ENCODE results near the gene RPTOR. TPM values are rescaled to one million over a fixed set of nuclear protein-coding genes. Genes with fewer than 3 reads are reported as not detected.

The RPTOR gene
- total and polyA plus RNA-seq, 10 of the 15 experiments (the other 5 are each of a cell fraction or from before 2014, with no cell fraction given), result 0.18 to 32.1 (median 7.8) TPM

DNA sequence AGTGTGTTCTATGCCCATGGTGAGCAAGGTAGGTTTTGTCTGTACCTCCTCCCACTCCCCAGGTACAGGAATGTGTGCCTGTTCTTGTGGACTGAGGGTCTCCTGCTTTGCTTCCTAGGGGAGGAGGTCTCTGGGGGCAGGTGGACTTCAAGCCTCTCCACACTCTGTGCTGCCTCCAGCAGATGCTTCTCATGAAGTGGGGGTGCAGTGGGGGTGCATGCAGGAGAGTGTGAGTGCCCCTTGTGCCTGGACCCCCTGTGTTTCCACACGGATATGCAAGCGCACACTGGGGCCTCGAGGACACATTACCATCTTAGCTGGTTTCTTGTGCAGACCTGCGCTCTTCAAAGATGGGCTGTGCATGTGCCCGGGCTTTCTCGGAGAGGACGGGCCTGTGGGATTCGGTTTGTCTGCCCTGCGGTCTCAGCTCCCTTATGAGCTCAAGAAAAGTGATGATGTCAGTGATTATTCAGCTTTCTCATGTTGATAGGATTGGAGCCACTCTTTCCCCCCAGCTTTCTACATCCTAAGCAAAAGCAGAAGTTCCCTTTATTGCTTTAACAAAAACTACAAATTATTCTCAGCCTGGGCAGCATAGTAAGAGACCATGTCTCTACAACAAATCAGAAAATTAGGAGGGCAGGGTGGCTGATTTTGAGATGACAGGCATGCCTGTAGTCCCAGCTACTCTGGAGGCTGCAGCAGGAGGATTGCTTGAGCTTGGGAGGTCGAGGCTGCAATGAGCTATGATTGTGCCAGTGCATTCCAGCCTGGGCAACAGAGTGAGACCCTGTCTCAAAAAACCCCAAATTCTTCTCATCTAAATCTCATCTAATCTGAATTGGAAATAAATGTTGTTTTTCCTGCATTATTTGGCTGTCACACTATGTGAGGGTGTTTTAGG, 86.8 kb downstream of the RPTOR start:
- BruUV-seq (replicated peaks), result no TSS peak
- no peaks in the 10 kb centered on the region for H4K20me1 ChIP-seq (ENCODE audit: control insufficient read depth, insufficient read depth)
- no peak overlapping the region for H3K4me2 ChIP-seq (ENCODE audit: control insufficient read depth, insufficient read depth)
- no peak for TF ChIP-seq EZH2 (IDR thresholded peaks at IDR 0.05; ENCODE audit: borderline replicate concordance, control insufficient read depth, low read depth, low read length)
- TF ChIP-seq, protein P1, sequence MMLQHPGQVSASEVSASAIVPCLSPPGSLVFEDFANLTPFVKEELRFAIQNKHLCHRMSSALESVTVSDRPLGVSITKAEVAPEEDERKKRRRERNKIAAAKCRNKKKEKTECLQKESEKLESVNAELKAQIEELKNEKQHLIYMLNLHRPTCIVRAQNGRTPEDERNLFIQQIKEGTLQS (IDR thresholded peaks at IDR 0.05; ENCODE audit: borderline replicate concordance, extremely low read depth, low read depth, low read length), result no peak
- no peak for TF ChIP-seq RELA (IDR thresholded peaks at IDR 0.05; ENCODE audit: borderline replicate concordance, partially characterized antibody)
- TF ChIP-seq YY1 (IDR thresholded peaks at IDR 0.05; ENCODE audit: low read depth, low read length), result no peak
- ChIA-PET CTCF (no interaction called here), POLR2A (no interaction called here), RAD21 (ENCODE audit: unreplicated experiment) (no interaction called here), SMC1A (ENCODE audit: uncharacterized antibody, unreplicated experiment) (interaction anchor here (1.4 kb wide), 1 partner anchor 39 kb away, joined by 3 read pairs; no protein-coding TSS in a partner anchor)
- DNase-seq (ENCODE audit: low read depth, low spot score) (no peak), FAIRE-seq (no peak), ATAC-seq (no peak)
- 96% methylated on average over 10 of the region's 10 CpGs for WGBS (ENCODE audit: insufficient coverage, insufficient replicate concordance, low lambda C conversion rate, missing lambda C conversion rate)
- in situ Hi-C loops (cut with MboI), result no loop called here
- no peaks in the 10 kb centered on the region; a peak in 3 of 4 replicates for H3K36me3 ChIP-seq (ENCODE audit: control insufficient read depth in 2 of 2, insufficient read depth in 2 of 2, low read length in 1 of 2)
- no peak overlapping the region for H3K9ac ChIP-seq (ENCODE audit: control insufficient read depth, insufficient read depth, low read length)
- no peak overlapping the region for H3K27ac ChIP-seq (ENCODE audit: control insufficient read depth, insufficient read depth)
- intact Hi-C loops (cut with micrococcal nuclease; ENCODE audit: unreplicated experiment), result no loop called here
- H3K9me3 ChIP-seq (replicated peaks; ENCODE audit: control insufficient read depth, insufficient read depth, low read length), result no peaks in the 10 kb centered on the region; the same call in 2 of the 3 replicates
- no peak overlapping the region for H2AFZ ChIP-seq (ENCODE audit: control insufficient read depth, low read depth, low read length)
- no peaks in the 10 kb centered on the region for H3K27me3 ChIP-seq (replicated peaks in 1 of 2; ENCODE audit: control insufficient read depth in 2 of 2, insufficient read depth in 2 of 2, low read length in 1 of 2)
- H3K79me2 ChIP-seq (ENCODE audit: control insufficient read depth, insufficient read depth, low read length), result peaks cover 6% of the 10 kb centered on the region
- H3K4me3 ChIP-seq, result no peak overlapping the region
- no peaks in the 10 kb centered on the region for H3K4me1 ChIP-seq (ENCODE audit: control insufficient read depth, insufficient read depth, low read length)

- ChIA-PET RAD21 (ENCODE audit: unreplicated experiment) (no interaction called here), POLR2A (no interaction called here), SMC1A (ENCODE audit: uncharacterized antibody, unreplicated experiment) (interaction anchor here (1.4 kb wide), 1 partner anchor 40 kb away, joined by 3 read pairs; no protein-coding TSS in a partner anchor), CTCF (no interaction called here)
- intact Hi-C loops (cut with micrococcal nuclease; ENCODE audit: unreplicated experiment), result no loop called here
- in situ Hi-C loops (cut with MboI), result no loop called here
- ATAC-seq (no peak), DNase-seq (ENCODE audit: low read depth, low spot score) (no peak), FAIRE-seq (no peak)
- BruUV-seq (replicated peaks), result no TSS peak
- Histone ChIP-seq H3K36me3 (ENCODE audit: control insufficient read depth in 2 of 2, insufficient read depth in 2 of 2, low read length in 1 of 2) (peaks cover 0 to 2% of the 10 kb centered on the region in 2 experiments; a peak in 1 of 4 replicates), H2AFZ (ENCODE audit: control insufficient read depth, low read depth, low read length) (no peak overlapping the region), H3K79me2 (ENCODE audit: control insufficient read depth, insufficient read depth, low read length) (peaks cover 6% of the 10 kb centered on the region), H3K4me2 (ENCODE audit: control insufficient read depth, insufficient read depth) (no peak overlapping the region), H3K27ac (ENCODE audit: control insufficient read depth, insufficient read depth) (no peak overlapping the region), H4K20me1 (ENCODE audit: control insufficient read depth, insufficient read depth) (no peaks in the 10 kb centered on the region), H3K9ac (ENCODE audit: control insufficient read depth, insufficient read depth, low read length) (no peak overlapping the region), H3K27me3 (replicated peaks in 1 of 2; ENCODE audit: control insufficient read depth in 2 of 2, insufficient read depth in 2 of 2, low read length in 1 of 2) (no peaks in the 10 kb centered on the region), H3K4me1 (ENCODE audit: control insufficient read depth, insufficient read depth, low read length) (no peaks in the 10 kb centered on the region), H3K4me3 (no peak overlapping the region), H3K9me3 (replicated peaks; ENCODE audit: control insufficient read depth, insufficient read depth, low read length) (no peaks in the 10 kb centered on the region; the same call in 2 of the 3 replicates)
- TF ChIP-seq, protein P1 (IDR thresholded peaks at IDR 0.05; ENCODE audit: borderline replicate concordance, extremely low read depth, low read depth, low read length), result no peak
- TF ChIP-seq SMC3 (IDR thresholded peaks at IDR 0.05; ENCODE audit: borderline replicate concordance, low read length), result no peak
- WGBS (ENCODE audit: insufficient coverage, insufficient replicate concordance, low lambda C conversion rate, missing lambda C conversion rate), result 84% methylated on average over 12 of the region's 12 CpGs
Observed at GRCh38 chr17:80632046-80632581, 87.5 kb downstream of the RPTOR start.
